Measurements from ENCODE around the gene EMD. TPM values are rescaled to one million over a fixed set of nuclear protein-coding genes. Genes with fewer than 3 reads are reported as not detected.

Gene EMD
- total and polyA plus RNA-seq, 10 of the 15 experiments (the other 5 are each of a cell fraction or from before 2014, with no cell fraction given), result 0.76 to 100 (median 43.2) TPM

GRCh38 chrX:154365997-154366665 is 13.0 kb upstream of the EMD start:
- Histone ChIP-seq H3K27me3 (replicated peaks in 1 of 2; ENCODE audit: control insufficient read depth in 2 of 2, insufficient read depth in 2 of 2, low read length in 1 of 2) (no peaks in the 10 kb centered on the region), H4K20me1 (ENCODE audit: control insufficient read depth, insufficient read depth) (no peaks in the 10 kb centered on the region), H2AFZ (ENCODE audit: control insufficient read depth, low read depth, low read length) (no peak overlapping the region), H3K9ac (ENCODE audit: control insufficient read depth, insufficient read depth, low read length) (no peak overlapping the region), H3K27ac (ENCODE audit: control insufficient read depth, insufficient read depth) (no peak overlapping the region), H3K4me1 (ENCODE audit: control insufficient read depth, insufficient read depth, low read length) (no peaks in the 10 kb centered on the region), H3K4me3 (no peak overlapping the region), H3K79me2 (ENCODE audit: control insufficient read depth, insufficient read depth, low read length) (peaks cover 34% of the 10 kb centered on the region), H3K4me2 (ENCODE audit: control insufficient read depth, insufficient read depth) (no peak overlapping the region), H3K9me3 (replicated peaks; ENCODE audit: control insufficient read depth, insufficient read depth, low read length) (no peaks in the 10 kb centered on the region; the same call in 2 of the 3 replicates), H3K36me3 (ENCODE audit: control insufficient read depth in 2 of 2, insufficient read depth in 2 of 2, low read length in 1 of 2) (peaks cover 6 to 40% of the 10 kb centered on the region in 2 experiments; a peak in 3 of 4 replicates)
- TF ChIP-seq, protein P1, sequence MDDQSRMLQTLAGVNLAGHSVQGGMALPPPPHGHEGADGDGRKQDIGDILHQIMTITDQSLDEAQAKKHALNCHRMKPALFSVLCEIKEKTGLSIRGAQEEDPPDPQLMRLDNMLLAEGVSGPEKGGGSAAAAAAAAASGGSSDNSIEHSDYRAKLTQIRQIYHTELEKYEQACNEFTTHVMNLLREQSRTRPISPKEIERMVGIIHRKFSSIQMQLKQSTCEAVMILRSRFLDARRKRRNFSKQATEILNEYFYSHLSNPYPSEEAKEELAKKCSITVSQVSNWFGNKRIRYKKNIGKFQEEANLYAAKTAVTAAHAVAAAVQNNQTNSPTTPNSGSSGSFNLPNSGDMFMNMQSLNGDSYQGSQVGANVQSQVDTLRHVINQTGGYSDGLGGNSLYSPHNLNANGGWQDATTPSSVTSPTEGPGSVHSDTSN (IDR thresholded peaks at IDR 0.05; ENCODE audit: insufficient replicate concordance, low read depth, low read length), result no peak
- TF ChIP-seq POLR2AphosphoS2 (IDR thresholded peaks at IDR 0.05; ENCODE audit: low read depth, low read length) (0 out of 2 replicates have a peak, but pooled peaks have one; percentile 22), ZNF207 (IDR thresholded peaks at IDR 0.05; ENCODE audit: borderline replicate concordance) (no peak), POLR2A (IDR thresholded peaks at IDR 0.05; ENCODE audit: low read depth, low read length) (peak; percentile 54), NFXL1 (IDR thresholded peaks at IDR 0.05; ENCODE audit: borderline replicate concordance) (no peak)
- FAIRE-seq (no peak), ATAC-seq (no peak), DNase-seq (ENCODE audit: low read depth, low spot score) (no peak)
- SMC1A ChIA-PET (ENCODE audit: uncharacterized antibody, unreplicated experiment), result no interaction called here
- intact Hi-C loops (cut with micrococcal nuclease; ENCODE audit: unreplicated experiment) (no loop called here), in situ Hi-C loops (cut with MboI) (no loop called here)
- RAD21 ChIA-PET (ENCODE audit: unreplicated experiment), result no interaction called here
- BruUV-seq (replicated peaks), result no TSS peak
- POLR2A ChIA-PET, result no interaction called here
- CTCF ChIA-PET, result no interaction called here
- WGBS (ENCODE audit: insufficient coverage, insufficient replicate concordance, low lambda C conversion rate, missing lambda C conversion rate), result 80% methylated on average over 32 of the region's 32 CpGs

DNA sequence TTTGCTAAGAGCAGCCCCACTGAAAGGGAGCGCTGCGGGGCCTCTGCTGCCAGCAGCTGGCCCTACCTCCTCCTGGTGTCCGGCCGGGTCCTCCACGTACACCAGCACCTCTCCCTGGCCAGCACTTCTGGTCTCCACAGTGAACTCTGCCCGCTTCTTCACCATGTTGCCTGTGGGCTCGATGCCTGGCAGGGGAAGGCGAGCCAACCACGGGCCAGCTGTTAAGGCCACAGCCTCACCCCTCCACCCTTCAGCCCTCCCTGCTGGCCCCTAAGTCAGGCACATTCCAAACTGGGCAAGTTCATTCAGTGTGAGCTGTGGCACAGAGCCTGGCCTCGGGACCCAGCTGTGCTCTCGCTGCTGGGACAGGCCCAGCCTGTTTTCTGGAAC is 12.4 kb upstream of the EMD start:
- H3K79me2 ChIP-seq (ENCODE audit: control insufficient read depth, insufficient read depth, low read length), result peaks cover 34% of the 10 kb centered on the region
- in situ Hi-C loops (cut with MboI), result no loop called here
- 64% methylated on average over 11 of the region's 11 CpGs for WGBS (ENCODE audit: insufficient coverage, insufficient replicate concordance, low lambda C conversion rate, missing lambda C conversion rate)
- RAD21 ChIA-PET (ENCODE audit: unreplicated experiment), result no interaction called here
- POLR2A ChIA-PET, result no interaction called here
- TF ChIP-seq POLR2A (IDR thresholded peaks at IDR 0.05; ENCODE audit: low read depth, low read length) (peak; percentile 8; the same call in 1 of the 2 replicates), SREBF2 (IDR thresholded peaks at IDR 0.05; ENCODE audit: low read length) (no peak)
- H3K9me3 ChIP-seq (replicated peaks; ENCODE audit: control insufficient read depth, insufficient read depth, low read length), result no peaks in the 10 kb centered on the region; the same call in 2 of the 3 replicates
- intact Hi-C loops (cut with micrococcal nuclease; ENCODE audit: unreplicated experiment), result no loop called here
- no peak overlapping the region for H3K4me3 ChIP-seq
- H3K9ac ChIP-seq (ENCODE audit: control insufficient read depth, insufficient read depth, low read length), result no peak overlapping the region
- H2AFZ ChIP-seq (ENCODE audit: control insufficient read depth, low read depth, low read length), result no peak overlapping the region
- peaks cover 6 to 40% of the 10 kb centered on the region in 2 experiments; a peak in 3 of 4 replicates for H3K36me3 ChIP-seq (ENCODE audit: control insufficient read depth in 2 of 2, insufficient read depth in 2 of 2, low read length in 1 of 2)
- H3K4me1 ChIP-seq (ENCODE audit: control insufficient read depth, insufficient read depth, low read length), result no peaks in the 10 kb centered on the region
- FAIRE-seq (no peak), DNase-seq (ENCODE audit: low read depth, low spot score) (no peak), ATAC-seq (no peak)
- no peak overlapping the region for H3K4me2 ChIP-seq (ENCODE audit: control insufficient read depth, insufficient read depth)
- CTCF ChIA-PET, result no interaction called here
- SMC1A ChIA-PET (ENCODE audit: uncharacterized antibody, unreplicated experiment), result no interaction called here
- BruUV-seq (replicated peaks), result no TSS peak
- H3K27ac ChIP-seq (ENCODE audit: control insufficient read depth, insufficient read depth), result no peak overlapping the region
- H3K27me3 ChIP-seq (replicated peaks in 1 of 2; ENCODE audit: control insufficient read depth in 2 of 2, insufficient read depth in 2 of 2, low read length in 1 of 2), result no peaks in the 10 kb centered on the region
- no peaks in the 10 kb centered on the region for H4K20me1 ChIP-seq (ENCODE audit: control insufficient read depth, insufficient read depth)
